Cardiac septum (tissue), 1 donor: ENCODE data around the gene SULT4A1. TPM values are rescaled to one million over a fixed set of nuclear protein-coding genes. Genes with fewer than 3 reads are reported as not detected.

Experiments
- DNase-seq: peaks from one replicate; pipeline ENCODE4 v3.0.0-alpha.2; 2020; ENCODE audit warnings: low spot score
- intact Hi-C: fragments of 100-400 bp; cut with DNase I; formaldehyde crosslinking; loops from one replicate; pipeline ENCODE4 v1.14.0; 2022
- total RNA-seq: library from RNA; stranded (reverse); fragmentation: NEBNext Ultra II Directional; extraction: Animal tissue kit (Norgen Biotek cat#: 25700); gene quantifications from one replicate; pipeline ENCODE4 v1.2.1, GENCODE V29; 2021
- donor health status: DM: no; HTN: no; CAD: no.

Gene SULT4A1
- total RNA-seq, 1 donor from 2014 or later = 0.13 TPM

- DNase-seq = peak; percentile 47
- intact Hi-C loops = no loop called here
Observed at GRCh38 chr22:43851058-43851978, 11.0 kb downstream of the SULT4A1 start.

DNA sequence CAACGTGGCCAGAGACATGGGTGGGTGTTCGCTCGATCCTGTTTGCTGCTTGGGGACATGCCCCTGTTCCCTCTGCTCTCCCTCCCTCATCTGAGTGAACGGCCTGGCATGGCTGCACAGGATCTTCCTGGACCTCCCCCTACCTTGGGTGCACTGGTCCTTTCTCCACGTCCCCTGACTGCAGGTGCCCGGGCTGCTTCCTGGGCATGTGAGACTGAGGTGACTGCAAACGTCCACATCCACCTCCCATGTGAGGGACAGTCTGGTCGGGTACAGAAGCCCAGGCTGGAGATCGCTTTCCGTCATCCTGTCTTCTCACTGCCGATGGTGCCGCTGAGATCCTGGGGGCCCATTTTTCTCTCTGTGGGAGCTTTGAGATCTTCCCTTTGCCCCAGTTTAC, 11.8 kb downstream of the SULT4A1 start:
- intact Hi-C loops = no loop called here
- DNase-seq = peak; percentile 33

DNA sequence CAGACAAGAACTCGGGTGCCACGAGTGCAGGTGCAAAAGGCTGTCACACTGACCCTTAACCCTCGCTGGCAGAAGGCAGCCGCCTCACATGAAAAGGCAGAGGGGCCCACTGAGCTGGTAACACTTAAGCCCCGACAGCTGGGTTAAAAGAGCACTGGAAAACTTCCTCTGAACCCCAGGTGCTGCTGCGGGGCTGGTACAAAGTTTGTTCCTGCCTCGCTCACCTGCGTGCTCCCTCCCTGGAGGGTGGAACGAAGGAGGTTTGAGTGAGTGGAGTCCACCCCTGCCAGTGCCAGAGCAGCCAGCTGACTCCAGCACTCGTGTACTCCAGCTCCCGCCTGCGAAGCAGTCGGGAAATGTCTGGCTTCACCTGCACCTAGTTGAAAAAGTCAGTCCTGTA, 12.6 kb downstream of the SULT4A1 start:
- intact Hi-C loops = no loop called here

DNA sequence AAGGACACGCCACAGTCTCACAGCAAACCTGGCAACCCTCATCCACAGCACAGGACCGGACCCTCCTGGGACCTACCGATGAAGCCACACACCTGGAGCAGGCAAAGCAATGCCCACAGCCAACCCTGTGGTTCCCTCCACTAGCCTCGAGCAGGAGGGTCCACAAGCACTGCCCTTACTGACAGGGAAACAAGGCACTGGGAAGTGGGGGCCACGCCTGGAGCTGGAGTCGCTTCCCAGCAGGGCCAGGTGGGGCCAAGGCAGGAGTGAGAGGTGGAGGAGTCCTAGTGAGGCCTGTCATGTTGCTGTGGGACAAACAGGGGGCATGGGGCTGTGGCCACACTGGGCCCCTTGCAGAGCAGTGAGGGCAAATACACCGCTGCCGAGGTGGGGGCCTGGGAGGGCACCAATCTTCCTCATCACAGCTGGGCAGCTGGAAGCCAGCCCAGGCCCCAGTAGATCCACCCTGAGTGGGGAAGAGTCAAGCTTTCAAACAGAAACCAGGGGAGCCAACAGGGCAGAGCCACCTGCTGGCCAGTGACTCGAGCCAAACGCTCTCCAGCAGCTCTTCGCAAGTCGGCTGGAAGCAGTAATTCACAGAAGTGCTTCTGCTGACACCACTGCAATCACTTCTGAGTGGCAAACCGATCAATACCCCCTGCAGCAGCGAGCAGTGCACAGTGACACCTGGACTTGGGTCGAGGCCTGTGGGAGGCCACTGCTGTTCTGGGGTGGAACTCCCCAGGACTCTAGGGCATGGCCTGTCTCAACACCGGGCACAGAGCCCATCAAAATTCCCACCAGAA, 13.7 kb downstream of the SULT4A1 start:
- peak; percentile 64 for DNase-seq
- intact Hi-C loops = no loop called here

More for the DNA sequence above, 12.6 kb downstream of the SULT4A1 start:
- no peak for DNase-seq

DNA sequence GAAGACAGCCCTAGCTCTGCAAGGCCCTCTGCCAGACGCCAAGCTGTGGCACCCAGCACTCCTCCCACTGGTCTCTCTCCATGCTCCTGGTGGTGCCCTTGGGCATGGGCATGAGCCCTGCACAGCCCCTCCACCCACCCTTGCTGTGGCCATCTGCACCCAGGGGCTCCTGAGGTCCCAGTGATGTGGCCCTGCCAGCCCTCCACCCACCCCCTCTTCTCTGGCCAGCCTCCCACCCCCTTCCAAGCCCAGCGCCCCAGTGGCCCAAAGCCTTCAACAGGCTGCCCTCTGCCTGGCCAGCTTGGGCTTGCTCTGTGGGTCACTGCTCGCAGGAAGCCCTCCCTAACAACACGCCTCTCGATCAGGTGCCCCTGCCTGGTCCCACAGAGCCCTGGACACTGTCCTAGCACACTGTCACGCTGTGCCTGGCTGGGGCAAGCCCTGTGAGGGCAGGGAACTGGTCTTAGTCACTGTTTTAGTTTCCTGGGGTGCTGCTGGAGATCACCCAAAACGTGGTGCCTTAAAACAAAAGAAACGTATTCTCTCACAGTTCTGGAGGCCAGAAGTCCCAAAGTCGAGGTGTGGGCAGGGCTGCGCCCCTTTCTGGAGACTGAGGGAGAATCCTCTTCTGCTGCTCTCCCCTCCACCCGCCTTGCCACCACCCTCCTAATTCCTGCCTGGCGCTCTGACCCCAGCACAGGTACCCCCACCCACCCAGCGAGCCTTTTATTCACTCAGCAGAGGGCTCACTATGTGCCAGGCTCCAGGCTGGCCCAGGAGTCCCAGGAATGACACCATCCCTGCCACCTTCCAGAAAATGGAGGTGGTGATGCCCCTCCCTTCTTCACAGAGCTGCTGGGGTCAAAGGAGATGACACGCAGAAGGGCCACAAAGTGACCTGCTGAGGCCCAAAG, 14.7 kb downstream of the SULT4A1 start:
- no peak for DNase-seq
- intact Hi-C loops = no loop called here

DNA sequence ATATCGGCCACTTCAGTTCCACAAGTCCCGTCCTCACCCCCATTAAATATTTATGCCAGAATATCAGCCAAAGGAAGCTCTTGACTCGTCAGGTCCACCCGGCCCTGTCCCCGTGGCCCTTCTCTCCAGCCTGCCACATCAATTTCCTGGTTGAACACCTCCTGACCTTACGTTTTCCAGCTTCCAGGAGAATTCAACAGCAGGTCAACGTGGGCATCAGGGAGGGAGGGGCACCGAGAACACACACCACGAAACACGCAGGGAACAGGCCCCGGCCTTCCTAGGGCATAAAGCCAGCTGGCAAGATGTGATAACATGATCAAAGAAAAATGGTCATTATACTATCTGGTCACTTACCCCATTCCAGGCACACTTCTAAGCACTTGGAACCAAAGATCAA, 15.3 kb downstream of the SULT4A1 start:
- intact Hi-C loops = no loop called here
- DNase-seq = no peak

- intact Hi-C loops = no loop called here
- DNase-seq = no peak
Observed at GRCh38 chr22:43845981-43846380, 16.3 kb downstream of the SULT4A1 start.

GRCh38 chr22:43844560-43845545, 17.5 kb downstream of the SULT4A1 start:
- intact Hi-C loops = no loop called here
- DNase-seq = no peak

- no peak for DNase-seq
- intact Hi-C loops = no loop called here
Observed at GRCh38 chr22:43843783-43844530, 18.4 kb downstream of the SULT4A1 start.

- DNase-seq = no peak
- intact Hi-C loops = no loop called here
Observed at GRCh38 chr22:43841742-43842141, 20.6 kb downstream of the SULT4A1 start.

- intact Hi-C loops = no loop called here
- DNase-seq = no peak
Observed at GRCh38 chr22:43840851-43841250, 21.5 kb downstream of the SULT4A1 start.

GRCh38 chr22:43840431-43840830, 21.9 kb downstream of the SULT4A1 start:
- intact Hi-C loops = no loop called here
- DNase-seq = no peak

GRCh38 chr22:43839781-43840180, 22.5 kb downstream of the SULT4A1 start:
- intact Hi-C loops = no loop called here
- no peak for DNase-seq

- intact Hi-C loops = no loop called here
- DNase-seq = no peak
Observed at GRCh38 chr22:43838571-43839307, 23.6 kb downstream of the SULT4A1 start.

DNA sequence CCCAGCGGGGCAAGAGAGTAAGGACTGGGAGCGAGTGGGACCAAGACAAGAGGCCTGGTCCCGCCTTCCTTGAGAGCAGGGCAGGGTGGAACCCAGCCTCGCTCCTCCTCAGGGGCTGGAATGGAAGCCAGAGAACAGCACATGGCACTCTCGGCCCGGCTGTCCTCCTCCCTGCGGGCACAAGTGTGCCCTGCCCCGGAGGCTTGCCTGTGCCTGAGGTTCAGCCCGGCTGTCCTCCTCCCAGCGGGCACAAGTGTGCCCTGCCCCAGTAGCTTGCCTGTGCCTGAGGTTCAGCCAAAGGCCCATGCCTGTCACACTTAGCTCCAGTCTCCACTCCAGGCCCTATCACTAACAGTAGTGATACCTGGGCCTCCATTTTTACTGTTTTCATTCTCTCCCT, 24.2 kb downstream of the SULT4A1 start:
- intact Hi-C loops = no loop called here
- no peak for DNase-seq

GRCh38 chr22:43837666-43838065, 24.6 kb downstream of the SULT4A1 start:
- DNase-seq = no peak
- intact Hi-C loops = no loop called here

DNA sequence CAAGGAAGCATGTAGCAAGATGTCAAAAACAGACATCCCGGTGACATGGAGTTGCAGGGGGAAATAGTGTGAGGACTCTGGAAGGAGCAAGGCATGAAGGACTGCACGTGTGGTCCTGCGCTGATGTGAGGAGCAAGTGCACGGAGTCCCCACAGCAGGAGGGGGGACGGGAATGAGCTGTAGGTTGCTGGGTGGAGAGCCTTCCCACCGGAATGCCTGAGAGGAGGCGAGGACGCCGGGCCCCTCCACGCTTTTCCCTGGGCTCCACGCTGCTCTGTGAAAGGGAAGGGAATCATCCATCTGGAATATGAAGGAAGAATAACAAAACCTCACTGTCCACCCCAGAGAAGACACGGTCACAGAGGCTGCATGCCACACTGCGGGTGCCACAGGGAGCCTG, 26.6 kb downstream of the SULT4A1 start:
- intact Hi-C loops = no loop called here
- DNase-seq = no peak
